Effector memory CD8-positive, alpha-beta T cell (primary cell): ENCODE measurements around the gene PCNT.
"Not testable (repeated sequence)": the region's sequence is repeated elsewhere in the genome, so short reads cannot be mapped to it uniquely, and the experiment has no call there.

Experiments
- ATAC-seq: fragments of 150-1000 bp; cut with Tn5 transposase; replicated peaks from 2 replicates; pipeline ENCODE4 v1.10.0; 2021; ENCODE audit warnings: mild to moderate bottlenecking, moderate library complexity
- DNase-seq, 3 experiments: peaks; one replicate each; pipeline ENCODE4 v3.0.0; 2021
- H3K27ac Mint-ChIP-seq, 2 donors: one replicate each; pipeline ENCODE4 v1.8.0; 2022; ENCODE audit warnings: mild to moderate bottlenecking in 2 of 2, mixed read lengths in 2 of 2, moderate library complexity in 2 of 2
- H3K27me3 Mint-ChIP-seq, 2 donors: one replicate each; pipeline ENCODE4 v1.8.0; 2022; ENCODE audit warnings: mixed read lengths in 2 of 2
- H3K36me3 Mint-ChIP-seq: one replicate; pipeline ENCODE4 v1.8.0; 2022; ENCODE audit warnings: mild to moderate bottlenecking, moderate library complexity, mixed read lengths; ENCODE audit not compliant: insufficient read depth
- H3K4me1 Mint-ChIP-seq, 2 donors: one replicate each; pipeline ENCODE4 v1.8.0; 2022; ENCODE audit warnings: low read depth in 2 of 2, mixed read lengths in 2 of 2
- H3K4me3 Mint-ChIP-seq, 2 donors: one replicate each; pipeline ENCODE4 v1.8.0; 2022; ENCODE audit warnings: mild to moderate bottlenecking in 2 of 2, mixed read lengths in 2 of 2, moderate library complexity in 2 of 2
- H3K9me3 Mint-ChIP-seq, 2 donors: one replicate each; pipeline ENCODE4 v1.8.0; 2022; ENCODE audit warnings: mixed read lengths in 2 of 2

PCNT gene

GRCh38 chr21:46452710-46453109, 128.8 kb downstream of the PCNT start:
- Mint-ChIP-seq H3K9me3 (no peaks in the 10 kb centered on the region), H3K36me3 (peaks cover 7% of the 10 kb centered on the region), H3K4me3 (no peak overlapping the region), H3K27ac (no peak overlapping the region), H3K4me1 (peaks cover 15 to 29% of the 10 kb centered on the region in 2 donors), H3K27me3 (no peaks in the 10 kb centered on the region)
- DNase-seq (no peak), ATAC-seq (no peak)

- no peak for ATAC-seq
Observed at GRCh38 chr21:46454142-46454541, 130.2 kb downstream of the PCNT start.

GRCh38 chr21:46454634-46455390, 130.9 kb downstream of the PCNT start:
- Mint-ChIP-seq H3K36me3 (peaks cover 16% of the 10 kb centered on the region), H3K27ac (no peak overlapping the region), H3K27me3 (no peaks in the 10 kb centered on the region), H3K4me3 (no peak overlapping the region), H3K9me3 (no peaks in the 10 kb centered on the region), H3K4me1 (peaks cover 18 to 32% of the 10 kb centered on the region in 2 donors)
- no peak for DNase-seq
- no peak for ATAC-seq

More at GRCh38 chr21:46454142-46454541, 130.2 kb downstream of the PCNT start:
- Mint-ChIP-seq H3K9me3 (no peaks in the 10 kb centered on the region), H3K4me3 (no peak overlapping the region), H3K36me3 (peaks cover 16% of the 10 kb centered on the region), H3K27me3 (no peaks in the 10 kb centered on the region), H3K27ac (no peak overlapping the region), H3K4me1 (peaks cover 15 to 30% of the 10 kb centered on the region in 2 donors)
- no peak for DNase-seq

- Mint-ChIP-seq H3K4me1 (peaks cover 19 to 37% of the 10 kb centered on the region in 2 donors), H3K4me3 (no peak overlapping the region), H3K27me3 (no peaks in the 10 kb centered on the region), H3K27ac (peak overlapping the region in 1 of 2 donors; percentile 5), H3K36me3 (peaks cover 18% of the 10 kb centered on the region), H3K9me3 (no peaks in the 10 kb centered on the region)
- ATAC-seq: no peak
- no peak for DNase-seq
Observed at GRCh38 chr21:46455575-46456385, 131.8 kb downstream of the PCNT start.

GRCh38 chr21:46456750-46457149, 132.8 kb downstream of the PCNT start:
- Mint-ChIP-seq H3K4me1 (peaks cover 23 to 39% of the 10 kb centered on the region in 2 donors), H3K4me3 (peak overlapping the region in 1 of 2 donors; percentile 21), H3K27ac (peak overlapping the region; percentile 20 to 77), H3K9me3 (no peaks in the 10 kb centered on the region), H3K36me3 (peaks cover 18% of the 10 kb centered on the region), H3K27me3 (no peaks in the 10 kb centered on the region)
- ATAC-seq (no peak), DNase-seq (no peak)

- Mint-ChIP-seq H3K27me3 (no peaks in the 10 kb centered on the region), H3K36me3 (peaks cover 18% of the 10 kb centered on the region), H3K9me3 (no peaks in the 10 kb centered on the region), H3K4me3 (peak overlapping the region; percentile 91 to 95), H3K27ac (peak overlapping the region; percentile 86 to 90), H3K4me1 (peaks cover 33 to 38% of the 10 kb centered on the region in 2 donors)
- ATAC-seq (peak; percentile 6), DNase-seq (peak in 1 of 3 experiments; percentile 5)
Observed at GRCh38 chr21:46457801-46458314, 133.9 kb downstream of the PCNT start.

- peak within 1 kb of the TSS; percentile 91 to 95 for H3K4me3 Mint-ChIP-seq
- peaks cover 34 to 42% of the 10 kb centered on the region in 2 donors for H3K4me1 Mint-ChIP-seq
- DNase-seq (peak; percentile 89 to 94 (median 91)), ATAC-seq (peak; percentile 94)
- H3K27me3 Mint-ChIP-seq: no peaks in the 10 kb centered on the region
- H3K27ac Mint-ChIP-seq: peak within 1 kb of the TSS; percentile 86 to 94
- H3K36me3 Mint-ChIP-seq: peaks cover 23% of the 10 kb centered on the region
- H3K9me3 Mint-ChIP-seq: no peaks in the 10 kb centered on the region
Observed at GRCh38 chr21:46458315-46459023, 134.5 kb downstream of the PCNT start, which contains the start of gene DIP2A. Gene DIP2A (plus strand): TSS chr21:46458891. CDS start chr21:46459132, 241 bp downstream.

GRCh38 chr21:46459024-46459355, 135.0 kb downstream of the PCNT start:
- Mint-ChIP-seq H3K4me3 (peak overlapping the region; percentile 91 to 95), H3K27ac (peak overlapping the region in 1 of 2 donors; percentile 86), H3K4me1 (peaks cover 34 to 43% of the 10 kb centered on the region in 2 donors), H3K9me3 (no peaks in the 10 kb centered on the region), H3K27me3 (no peaks in the 10 kb centered on the region), H3K36me3 (peaks cover 26% of the 10 kb centered on the region)
- DNase-seq (no peak), ATAC-seq (no peak)

GRCh38 chr21:46459356-46460112, 135.6 kb downstream of the PCNT start:
- H3K27me3 Mint-ChIP-seq: no peaks in the 10 kb centered on the region
- peak overlapping the region; percentile 91 to 95 for H3K4me3 Mint-ChIP-seq
- peak overlapping the region; percentile 86 to 94 for H3K27ac Mint-ChIP-seq
- no peaks in the 10 kb centered on the region for H3K9me3 Mint-ChIP-seq
- peaks cover 29% of the 10 kb centered on the region for H3K36me3 Mint-ChIP-seq
- peaks cover 34 to 43% of the 10 kb centered on the region in 2 donors for H3K4me1 Mint-ChIP-seq
- DNase-seq (no peak), ATAC-seq (no peak)

- no peak for ATAC-seq
- H3K4me3 Mint-ChIP-seq: peak overlapping the region; percentile 7 to 9
- no peak for DNase-seq
- H3K27ac Mint-ChIP-seq: peak overlapping the region; percentile 45 to 71
- peaks cover 29 to 34% of the 10 kb centered on the region in 2 donors for H3K4me1 Mint-ChIP-seq
- H3K36me3 Mint-ChIP-seq: peaks cover 40% of the 10 kb centered on the region
- no peaks in the 10 kb centered on the region for H3K9me3 Mint-ChIP-seq
- no peaks in the 10 kb centered on the region for H3K27me3 Mint-ChIP-seq
Observed at GRCh38 chr21:46461909-46462308, 138.0 kb downstream of the PCNT start.

- not testable (repeated sequence) for DNase-seq, H3K9me3 Mint-ChIP-seq, H3K4me3 Mint-ChIP-seq, H3K27me3 Mint-ChIP-seq, ATAC-seq
- Mint-ChIP-seq H3K4me1 (peaks cover 25 to 39% of the 10 kb centered on the region in 2 donors), H3K36me3 (peaks cover 46% of the 10 kb centered on the region), H3K27ac (peak overlapping the region in 1 of 2 donors; percentile 68)
Observed at GRCh38 chr21:46465153-46465552, 141.2 kb downstream of the PCNT start.

GRCh38 chr21:46465651-46466050, 141.7 kb downstream of the PCNT start:
- Mint-ChIP-seq H3K36me3 (peaks cover 51% of the 10 kb centered on the region), H3K27ac (no peak overlapping the region), H3K9me3 (no peaks in the 10 kb centered on the region), H3K4me3 (no peak overlapping the region), H3K27me3 (no peaks in the 10 kb centered on the region), H3K4me1 (peaks cover 26 to 37% of the 10 kb centered on the region in 2 donors)
- DNase-seq: no peak
- ATAC-seq: no peak
